K562 (cell line): Measurements from ENCODE around the gene SLC30A1. TPM values are rescaled to one million over a fixed set of nuclear protein-coding genes. Genes with fewer than 3 reads are reported as not detected.

Experiments
- CBFA2T2 ChIP-seq: fragments of 450-650 bp; conservative IDR thresholded peaks from 2 replicates; pipeline ENCODE4 v1.6.1; 2017; ENCODE audit warnings: mild to moderate bottlenecking
- FOS ChIP-seq: IDR thresholded peaks from 3 replicates; pipeline ENCODE4 v1.6.1; 2011; ENCODE audit not compliant: insufficient read length; ENCODE audit errors: extremely low read depth
- MYC ChIP-seq, 2 experiments: fragments of 250-450 bp in 1 of 2; sonication (Bioruptor Pico) in 1 of 2; IDR thresholded peaks; 2 replicates each; pipeline versions ENCODE4 v1.5.1 to v1.6.1; 2012 to 2021; ENCODE audit warnings: low read depth in 2 of 2, borderline replicate concordance in 1 of 2, improper control_type of control experiment in 1 of 2, low read length in 1 of 2, mild to moderate bottlenecking in 1 of 2, moderate library complexity in 1 of 2
- SMAD2 ChIP-seq: fragments of 150-350 bp; IDR thresholded peaks from 2 replicates; pipeline ENCODE4 v1.6.1; 2014; ENCODE audit warnings: low read depth, mild to moderate bottlenecking, low read length
- SMARCA5 ChIP-seq: fragments of 450-650 bp; IDR thresholded peaks from 2 replicates; pipeline ENCODE4 v1.6.1; 2016
- ZNF165 ChIP-seq: fragments of 250-450 bp; sonication (Bioruptor Pico); IDR thresholded peaks from 2 replicates; pipeline ENCODE4 v1.4.0; 2020; ENCODE audit warnings: borderline replicate concordance
- ZNF436 ChIP-seq: fragments of 250-450, 450-650 bp; sonication (Bioruptor Pico); formaldehyde crosslinking; IDR thresholded peaks from 2 replicates; pipeline ENCODE4 v1.7.0; 2020; ENCODE audit warnings: mild to moderate bottlenecking
- polyA plus RNA-seq, 8 experiments: library from polyadenylated mRNA; depleted of rRNA in 4 of 8; stranded (reverse) in 5 of 8; unstranded in 3 of 8; fragments of >200 nt; fragmentation: Nextera tagmentation in 2 of 8; fragmentation: Illumina TruSeq in 1 of 8; extraction: Ambion mirVana in 2 of 8; extraction: Trizol in 1 of 8; gene quantifications; 2 replicates each; pipeline versions ENCODE4 v1.2.1 to v1.2.3, GENCODE V29; 2011 to 2014; ENCODE audit warnings: inconsistent platforms in 1 of 8, missing spikeins in 1 of 8
- total RNA-seq, 7 experiments: library from RNA; depleted of rRNA in 6 of 7; stranded (reverse); fragments of >200 nt in 6 of 7; fragmentation: Illumina TruSeq in 2 of 7; extraction: Trizol in 2 of 7; gene quantifications; 2 replicates each; pipeline versions ENCODE4 v1.2.1 to v1.2.3, GENCODE V29; 2011 to 2021; ENCODE audit warnings: low replicate concordance in 1 of 7
- TF ChIP-seq, protein P1 (sequence below): fragments of 200-400 bp; formaldehyde crosslinking; IDR thresholded peaks from 2 replicates; pipeline ENCODE4 v1.6.1; 2017; ENCODE audit warnings: mild to moderate bottlenecking, low read depth, low read length, moderate library complexity
- TF ChIP-seq, protein P2 (sequence below): fragments of 250-450 bp; sonication (Bioruptor Pico); IDR thresholded peaks from 2 replicates; pipeline ENCODE4 v1.8.0; 2022; ENCODE audit warnings: inconsistent platforms, mild to moderate bottlenecking, moderate library complexity, borderline replicate concordance

Gene SLC30A1
- total and polyA plus RNA-seq, 9 of the 15 experiments (the other 6 are each of a cell fraction or from before 2014, with no cell fraction given) = 4.1 to 14.4 (median 6.6) TPM

DNA sequence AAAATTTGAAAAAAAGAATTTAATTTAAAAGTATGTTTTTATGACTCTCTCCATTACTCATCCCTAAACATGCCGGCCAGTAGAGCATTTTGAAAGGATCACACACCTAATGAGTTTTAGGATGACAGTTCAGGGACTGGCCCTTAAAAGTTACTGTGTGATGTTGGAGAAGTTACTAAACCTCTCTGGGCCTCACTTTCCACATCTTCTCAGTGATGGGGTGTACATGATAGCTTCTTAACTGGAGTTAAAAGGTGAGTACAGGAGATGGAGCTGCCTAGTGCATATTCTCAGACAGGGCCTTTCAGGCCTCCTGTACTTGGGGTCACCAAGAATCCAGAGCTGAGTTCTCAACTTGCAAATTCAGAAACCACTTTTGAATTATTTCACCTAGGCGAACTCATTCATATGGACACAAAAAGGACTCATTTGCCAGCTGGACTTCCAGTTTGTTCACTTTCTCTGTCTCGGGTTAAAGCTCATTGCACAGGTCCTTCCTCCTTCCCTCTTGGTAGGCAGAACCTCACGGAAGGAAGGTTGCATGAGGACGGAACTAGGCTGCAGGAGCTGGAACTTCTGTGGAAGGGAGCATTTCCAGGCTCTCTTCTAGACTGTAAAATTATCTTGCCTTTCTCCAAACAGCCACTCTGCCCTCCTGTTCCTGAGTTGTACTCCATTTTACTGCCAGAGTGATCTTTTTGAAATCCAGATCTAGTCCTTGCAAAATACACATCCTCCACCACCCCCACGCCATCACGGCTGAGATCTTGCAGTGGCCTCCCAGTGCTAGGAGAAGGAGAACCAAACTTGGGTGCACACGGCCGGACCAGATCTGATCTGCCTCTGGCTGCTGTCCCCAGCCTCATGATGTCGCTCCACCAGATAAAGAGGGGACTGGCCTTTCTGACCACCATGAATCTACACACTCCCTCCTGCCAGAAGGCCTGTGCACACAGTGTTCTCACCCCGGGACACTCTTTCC lies 4.3 kb upstream of the SLC30A1 start (continued):
- TF ChIP-seq, protein P1, sequence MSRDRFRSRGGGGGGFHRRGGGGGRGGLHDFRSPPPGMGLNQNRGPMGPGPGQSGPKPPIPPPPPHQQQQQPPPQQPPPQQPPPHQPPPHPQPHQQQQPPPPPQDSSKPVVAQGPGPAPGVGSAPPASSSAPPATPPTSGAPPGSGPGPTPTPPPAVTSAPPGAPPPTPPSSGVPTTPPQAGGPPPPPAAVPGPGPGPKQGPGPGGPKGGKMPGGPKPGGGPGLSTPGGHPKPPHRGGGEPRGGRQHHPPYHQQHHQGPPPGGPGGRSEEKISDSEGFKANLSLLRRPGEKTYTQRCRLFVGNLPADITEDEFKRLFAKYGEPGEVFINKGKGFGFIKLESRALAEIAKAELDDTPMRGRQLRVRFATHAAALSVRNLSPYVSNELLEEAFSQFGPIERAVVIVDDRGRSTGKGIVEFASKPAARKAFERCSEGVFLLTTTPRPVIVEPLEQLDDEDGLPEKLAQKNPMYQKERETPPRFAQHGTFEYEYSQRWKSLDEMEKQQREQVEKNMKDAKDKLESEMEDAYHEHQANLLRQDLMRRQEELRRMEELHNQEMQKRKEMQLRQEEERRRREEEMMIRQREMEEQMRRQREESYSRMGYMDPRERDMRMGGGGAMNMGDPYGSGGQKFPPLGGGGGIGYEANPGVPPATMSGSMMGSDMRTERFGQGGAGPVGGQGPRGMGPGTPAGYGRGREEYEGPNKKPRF = no peak
- TF ChIP-seq ZNF436 (CRISPR knock-in tag) = no peak
- TF ChIP-seq ZNF165 (CRISPR knock-in tag) = no peak
- TF ChIP-seq SMARCA5 = peak; percentile 77
- no peak for TF ChIP-seq CBFA2T2
- TF ChIP-seq, protein P2, sequence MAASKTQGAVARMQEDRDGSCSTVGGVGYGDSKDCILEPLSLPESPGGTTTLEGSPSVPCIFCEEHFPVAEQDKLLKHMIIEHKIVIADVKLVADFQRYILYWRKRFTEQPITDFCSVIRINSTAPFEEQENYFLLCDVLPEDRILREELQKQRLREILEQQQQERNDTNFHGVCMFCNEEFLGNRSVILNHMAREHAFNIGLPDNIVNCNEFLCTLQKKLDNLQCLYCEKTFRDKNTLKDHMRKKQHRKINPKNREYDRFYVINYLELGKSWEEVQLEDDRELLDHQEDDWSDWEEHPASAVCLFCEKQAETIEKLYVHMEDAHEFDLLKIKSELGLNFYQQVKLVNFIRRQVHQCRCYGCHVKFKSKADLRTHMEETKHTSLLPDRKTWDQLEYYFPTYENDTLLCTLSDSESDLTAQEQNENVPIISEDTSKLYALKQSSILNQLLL (CRISPR knock-in tag) = no peak
- TF ChIP-seq FOS = no peak
- no peak for TF ChIP-seq SMAD2
- TF ChIP-seq MYC (IDR thresholded peaks at IDR 0.05; ENCODE audit: low read depth, low read length) = 0 out of 2 replicates have a peak, but pooled peaks have one; percentile 16
- TF ChIP-seq MYC (CRISPR knock-in tag; IDR thresholded peaks at IDR 0.05; ENCODE audit: borderline replicate concordance, low read depth) = no peak
